H9 (cell line): ENCODE measurements around the gene NPHP4. TPM values are rescaled to one million over a fixed set of nuclear protein-coding genes. Genes with fewer than 3 reads are reported as not detected.

ENCODE experiments used
- DNase-seq: peaks from one replicate; pipeline ENCODE4 v3.0.0-alpha.2; 2017
- H2AFZ ChIP-seq: one replicate; pipeline ENCODE4 v1.6.1; 2013; ENCODE audit warnings: mild to moderate bottlenecking, low read length, control low read depth, moderate library complexity
- H2AK5ac ChIP-seq: 2 replicates; pipeline ENCODE4 v1.6.1; 2013; ENCODE audit warnings: low read length, control low read depth, mixed read lengths; ENCODE audit not compliant: insufficient read length
- H2BK120ac ChIP-seq: one replicate; pipeline ENCODE4 v1.6.1; 2013; ENCODE audit warnings: low read depth, mild to moderate bottlenecking, low read length, control low read depth, inconsistent platforms; ENCODE audit not compliant: poor library complexity, severe bottlenecking
- H2BK12ac ChIP-seq: 2 replicates; pipeline ENCODE4 v1.6.1; 2013; ENCODE audit warnings: low read length, control low read depth, mixed read lengths, low read depth; ENCODE audit not compliant: insufficient read length
- H2BK15ac ChIP-seq: 2 replicates; pipeline ENCODE4 v1.6.1; 2013; ENCODE audit warnings: low read depth, low read length, control low read depth
- H2BK20ac ChIP-seq: one replicate; pipeline ENCODE4 v1.6.1; 2013; ENCODE audit warnings: low read depth, mild to moderate bottlenecking, low read length, control low read depth, inconsistent platforms; ENCODE audit not compliant: poor library complexity, severe bottlenecking
- H2BK5ac ChIP-seq: 2 replicates; pipeline ENCODE4 v1.6.1; 2013; ENCODE audit warnings: low read length, control low read depth, mixed read lengths; ENCODE audit not compliant: insufficient read length
- H3K14ac ChIP-seq: 2 replicates; pipeline ENCODE4 v1.6.1; 2013; ENCODE audit warnings: low read length, control low read depth; ENCODE audit not compliant: insufficient read depth
- H3K18ac ChIP-seq: 2 replicates; pipeline ENCODE4 v1.6.1; 2013; ENCODE audit warnings: low read depth, mild to moderate bottlenecking, mixed read lengths, low read length, control low read depth; ENCODE audit not compliant: insufficient read length
- H3K23ac ChIP-seq: 2 replicates; pipeline ENCODE4 v1.6.1; 2013; ENCODE audit warnings: low read length, control low read depth, mixed read lengths, low read depth; ENCODE audit not compliant: insufficient read length
- H3K23me2 ChIP-seq: 2 replicates; pipeline ENCODE4 v1.6.1; 2013; ENCODE audit warnings: low read depth, mild to moderate bottlenecking, mixed read lengths, low read length, control low read depth; ENCODE audit not compliant: insufficient read length, poor library complexity, severe bottlenecking
- H3K27ac ChIP-seq: 2 replicates; pipeline ENCODE4 v1.5.1; 2013; ENCODE audit warnings: low read length, control low read depth, mixed read lengths, low read depth; ENCODE audit not compliant: insufficient read length
- H3K27me3 ChIP-seq: 2 replicates; pipeline ENCODE4 v1.6.1; 2013; ENCODE audit warnings: low read length, control low read depth, inconsistent platforms; ENCODE audit not compliant: insufficient read depth
- H3K4ac ChIP-seq: 2 replicates; pipeline ENCODE4 v1.6.1; 2013; ENCODE audit warnings: low read depth, mild to moderate bottlenecking, control low read depth, inconsistent platforms, low read length, moderate library complexity
- H3K4me1 ChIP-seq: 2 replicates; pipeline ENCODE4 v1.6.1; 2013; ENCODE audit warnings: low read length, control low read depth, inconsistent platforms; ENCODE audit not compliant: insufficient read depth
- H3K4me2 ChIP-seq: 2 replicates; pipeline ENCODE4 v1.6.1; 2013; ENCODE audit warnings: low read length, control low read depth, mixed read lengths; ENCODE audit not compliant: insufficient read length, insufficient read depth
- H3K56ac ChIP-seq: 2 replicates; pipeline ENCODE4 v1.6.1; 2013; ENCODE audit warnings: low read depth, mild to moderate bottlenecking, mixed read lengths, low read length, control low read depth; ENCODE audit not compliant: insufficient read length
- H3K79me1 ChIP-seq: 2 replicates; pipeline ENCODE4 v1.6.1; 2013; ENCODE audit warnings: low read depth, mild to moderate bottlenecking, moderate library complexity, low read length, control low read depth, inconsistent platforms; ENCODE audit not compliant: insufficient read depth, poor library complexity, severe bottlenecking
- H3K79me2 ChIP-seq: 2 replicates; pipeline ENCODE4 v1.6.1; 2013; ENCODE audit warnings: low read length, control low read depth, inconsistent platforms; ENCODE audit not compliant: insufficient read depth
- H3K9ac ChIP-seq: 2 replicates; pipeline ENCODE4 v1.6.1; 2013; ENCODE audit warnings: low read length, control low read depth, mixed read lengths; ENCODE audit not compliant: insufficient read length; ENCODE audit errors: extremely low read depth
- H3K9me3 ChIP-seq: one replicate; pipeline ENCODE4 v1.6.1; 2013; ENCODE audit warnings: low read depth, low read length, inconsistent platforms; ENCODE audit not compliant: control insufficient read depth
- H3T11ph ChIP-seq: one replicate; pipeline ENCODE4 v1.6.1; 2013; ENCODE audit warnings: mild to moderate bottlenecking, low read length, control low read depth, inconsistent platforms
- H4K20me1 ChIP-seq: one replicate; pipeline ENCODE4 v1.6.1; 2013; ENCODE audit not compliant: control insufficient read depth, insufficient read length, insufficient read depth
- H4K5ac ChIP-seq: 2 replicates; pipeline ENCODE4 v1.6.1; 2013; ENCODE audit warnings: low read depth, mild to moderate bottlenecking, mixed read lengths, low read length, control low read depth; ENCODE audit not compliant: insufficient read length
- H4K8ac ChIP-seq: replicated peaks from 2 replicates; pipeline ENCODE4 v1.6.1; 2013; ENCODE audit warnings: low read length, control low read depth, mixed read lengths, low read depth; ENCODE audit not compliant: insufficient read length
- H4K91ac ChIP-seq: 2 replicates; pipeline ENCODE4 v1.6.1; 2013; ENCODE audit warnings: low read depth, mild to moderate bottlenecking, moderate library complexity, mixed read lengths, low read length, control low read depth; ENCODE audit not compliant: insufficient read length
- H3K27ac Mint-ChIP-seq, 3 experiments: 2 replicates in 2 of 3; 3 replicates in 1 of 3; pipeline ENCODE4 v1.8.0; 2020 to 2021; ENCODE audit warnings: mixed read lengths in 3 of 3, mild to moderate bottlenecking in 1 of 3, moderate library complexity in 1 of 3
- H3K27me3 Mint-ChIP-seq: 2 replicates; pipeline ENCODE4 v1.8.0; 2021; ENCODE audit warnings: low read depth, mild to moderate bottlenecking, moderate library complexity, mixed read lengths
- H3K36me3 Mint-ChIP-seq, 3 experiments: 2 replicates in 2 of 3; 3 replicates in 1 of 3; pipeline ENCODE4 v1.8.0; 2020 to 2021; ENCODE audit warnings: low read depth in 3 of 3, mixed read lengths in 3 of 3; ENCODE audit not compliant: insufficient read depth in 1 of 3
- H3K4me1 Mint-ChIP-seq, 2 experiments: 2 replicates each; pipeline ENCODE4 v1.8.0; 2020; ENCODE audit warnings: mixed read lengths in 2 of 2
- H3K4me3 Mint-ChIP-seq, 2 experiments: 2 replicates in 1 of 2; 3 replicates in 1 of 2; pipeline ENCODE4 v1.8.0; 2020 to 2021; ENCODE audit warnings: mild to moderate bottlenecking in 2 of 2, mixed read lengths in 2 of 2, moderate library complexity in 1 of 2
- H3K9me3 Mint-ChIP-seq, 2 experiments: 2 replicates in 1 of 2; 3 replicates in 1 of 2; pipeline ENCODE4 v1.8.0; 2020; ENCODE audit warnings: mild to moderate bottlenecking in 2 of 2, mixed read lengths in 2 of 2, moderate library complexity in 1 of 2
- WGBS: extraction: QIAGEN DNeasy Blood & Tissue Kit; methylation state at CpG from one replicate; pipeline ENCODE4 v1.1.7; 2013; ENCODE audit warnings: missing lambda C conversion rate, low lambda C conversion rate, mixed read lengths; ENCODE audit not compliant: insufficient read length; ENCODE audit errors: extremely low coverage; 5-methylcytosine and 5-hydroxymethylcytosine counted together
- total RNA-seq: library from RNA; stranded (reverse); gene quantifications from 2 replicates; pipeline ENCODE4 v1.2.1, GENCODE V29; 2021
- TF ChIP-seq, protein P1 (sequence below): fragments of 200-600 bp; sonication (generic); conservative IDR thresholded peaks from 3 replicates; pipeline ENCODE4 v1.8.0; 2021; ENCODE audit warnings: antibody characterized with exemption, mild to moderate bottlenecking

NPHP4 gene
- total RNA-seq, 1 experiment from 2014 or later = 17.6 TPM

DNA sequence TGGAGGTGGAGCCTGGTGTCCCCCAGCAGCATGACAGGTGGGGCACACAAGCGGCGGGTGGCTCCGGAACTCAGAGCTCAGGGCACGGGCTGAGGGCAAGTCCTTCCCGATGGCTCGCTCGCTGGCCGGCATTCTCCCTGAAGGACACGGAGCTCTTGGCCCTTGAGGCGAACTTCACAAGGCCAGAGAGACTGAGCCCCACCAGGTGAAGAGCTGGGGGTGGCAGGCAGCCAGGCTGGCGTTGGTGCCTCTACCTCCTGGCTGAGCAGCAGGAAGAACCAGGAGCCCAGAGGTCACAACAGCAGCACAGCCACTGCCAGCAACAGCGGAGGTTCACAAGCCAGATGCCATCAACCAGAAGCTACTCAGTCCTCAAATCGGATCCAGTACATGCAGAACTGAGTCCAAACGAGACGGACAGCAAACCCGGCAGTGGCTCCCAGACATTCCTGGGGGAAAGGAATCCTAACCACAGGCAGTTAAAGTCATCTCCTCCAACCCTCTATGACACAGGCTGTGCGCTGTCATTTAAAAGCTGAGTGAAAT lies 54.1 kb downstream of the NPHP4 start:
- Histone ChIP-seq H3K18ac (no peak overlapping the region), H3K14ac (no peak overlapping the region; the same call in 1 of the 2 replicates), H3K4me1 (peaks cover under 1% of the 10 kb centered on the region; the same call in 1 of the 2 replicates), H3K9ac (no peak overlapping the region), H4K8ac (no peak overlapping the region), H3K27ac (no peak overlapping the region), H3K23ac (no peak overlapping the region), H3K79me1 (no peaks in the 10 kb centered on the region), H2BK12ac (no peak overlapping the region), H3K79me2 (no peaks in the 10 kb centered on the region), H4K5ac (no peak overlapping the region), H3K4ac (no peak overlapping the region), H3K23me2 (no peaks in the 10 kb centered on the region), H3K9me3 (no peaks in the 10 kb centered on the region), H2BK5ac (no peak overlapping the region), H3K56ac (no peak overlapping the region), H4K20me1 (no peaks in the 10 kb centered on the region), H4K91ac (no peak overlapping the region), H2BK120ac (no peak overlapping the region), H2AFZ (no peak overlapping the region), H3K27me3 (no peaks in the 10 kb centered on the region), H2AK5ac (no peak overlapping the region), H2BK20ac (no peak overlapping the region), H3K4me2 (no peak overlapping the region), H3T11ph (no peak overlapping the region), H2BK15ac (no peak overlapping the region)
- Mint-ChIP-seq H3K27ac (no peak overlapping the region), H3K27me3 (no peaks in the 10 kb centered on the region; the same call in 1 of the 2 replicates), H3K36me3 (peaks cover 13 to 28% (median 23%) of the 10 kb centered on the region in 3 experiments; a peak in 5 of 7 replicates), H3K9me3 (peaks cover 0 to 10% of the 10 kb centered on the region in 2 experiments; a peak in 1 of 5 replicates), H3K4me1 (peaks cover 12 to 15% of the 10 kb centered on the region in 2 experiments), H3K4me3 (no peak overlapping the region; a peak in 1 of 5 replicates)
- WGBS = no CpG with 5 or more reads among the region's 17 CpGs
- TF ChIP-seq, protein P1, sequence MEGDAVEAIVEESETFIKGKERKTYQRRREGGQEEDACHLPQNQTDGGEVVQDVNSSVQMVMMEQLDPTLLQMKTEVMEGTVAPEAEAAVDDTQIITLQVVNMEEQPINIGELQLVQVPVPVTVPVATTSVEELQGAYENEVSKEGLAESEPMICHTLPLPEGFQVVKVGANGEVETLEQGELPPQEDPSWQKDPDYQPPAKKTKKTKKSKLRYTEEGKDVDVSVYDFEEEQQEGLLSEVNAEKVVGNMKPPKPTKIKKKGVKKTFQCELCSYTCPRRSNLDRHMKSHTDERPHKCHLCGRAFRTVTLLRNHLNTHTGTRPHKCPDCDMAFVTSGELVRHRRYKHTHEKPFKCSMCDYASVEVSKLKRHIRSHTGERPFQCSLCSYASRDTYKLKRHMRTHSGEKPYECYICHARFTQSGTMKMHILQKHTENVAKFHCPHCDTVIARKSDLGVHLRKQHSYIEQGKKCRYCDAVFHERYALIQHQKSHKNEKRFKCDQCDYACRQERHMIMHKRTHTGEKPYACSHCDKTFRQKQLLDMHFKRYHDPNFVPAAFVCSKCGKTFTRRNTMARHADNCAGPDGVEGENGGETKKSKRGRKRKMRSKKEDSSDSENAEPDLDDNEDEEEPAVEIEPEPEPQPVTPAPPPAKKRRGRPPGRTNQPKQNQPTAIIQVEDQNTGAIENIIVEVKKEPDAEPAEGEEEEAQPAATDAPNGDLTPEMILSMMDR = no peak
- peak; percentile 20 for DNase-seq
